HepG2 (cell line): Measurements from ENCODE around the gene CUTC. TPM values are rescaled to one million over a fixed set of nuclear protein-coding genes. Genes with fewer than 3 reads are reported as not detected.
A peak's percentile ranks its signal among the peaks of the same experiment; 100 is the strongest.

Experiments used
- CBX2 ChIP-seq, 2 experiments: fragments of 200-600 bp in 1 of 2; sonication (generic); formaldehyde crosslinking in 1 of 2; IDR thresholded peaks; 2 replicates each; pipeline versions ENCODE4 v1.7.0 to v1.8.1; 2018 to 2022; ENCODE audit warnings: low read depth in 2 of 2, low read length in 1 of 2, mild to moderate bottlenecking in 1 of 2, missing genetic modification reagents in 1 of 2
- ELF3 ChIP-seq: IDR thresholded peaks from 2 replicates; pipeline ENCODE4 v1.6.1; 2016; ENCODE audit warnings: missing genetic modification reagents, missing compliant biosample characterization
- FOXA1 ChIP-seq, 2 experiments: fragments of 450-650 bp in 1 of 2; sonication (generic) in 1 of 2; formaldehyde crosslinking in 1 of 2; IDR thresholded peaks; 2 replicates each; pipeline versions ENCODE4 v1.4.0 to v1.6.1; 2016 to 2020; ENCODE audit warnings: missing genetic modification reagents in 1 of 2
- KDM3A ChIP-seq: IDR thresholded peaks from 2 replicates; pipeline ENCODE4 v1.6.1; 2018; ENCODE audit warnings: low read depth, missing compliant biosample characterization
- MYC ChIP-seq: sonication (generic); formaldehyde crosslinking; IDR thresholded peaks from 2 replicates; pipeline ENCODE4 v1.9.0; 2021; ENCODE audit warnings: missing genetic modification reagents, borderline replicate concordance
- NCOA2 ChIP-seq: sonication (generic); formaldehyde crosslinking; IDR thresholded peaks from 2 replicates; pipeline ENCODE4 v1.8.0; 2022; ENCODE audit warnings: inconsistent platforms
- PITX1 ChIP-seq: sonication (generic); formaldehyde crosslinking; IDR thresholded peaks from 2 replicates; pipeline ENCODE4 v1.5.1; 2020; ENCODE audit warnings: mild to moderate bottlenecking, missing genetic modification reagents
- POGZ ChIP-seq: sonication (generic); formaldehyde crosslinking; IDR thresholded peaks from 2 replicates; pipeline ENCODE4 v1.4.0; 2020; ENCODE audit warnings: mild to moderate bottlenecking, missing genetic modification reagents
- RARA ChIP-seq: IDR thresholded peaks from 2 replicates; pipeline ENCODE4 v1.6.1; 2016; ENCODE audit warnings: missing genetic modification reagents, missing compliant biosample characterization
- ZNF180 ChIP-seq: sonication (generic); formaldehyde crosslinking; IDR thresholded peaks from 2 replicates; pipeline ENCODE4 v1.4.0; 2020; ENCODE audit warnings: low read depth, missing genetic modification reagents, borderline replicate concordance
- ZNF343 ChIP-seq: sonication (generic); formaldehyde crosslinking; IDR thresholded peaks from 2 replicates; pipeline ENCODE4 v1.4.0; 2020; ENCODE audit warnings: mild to moderate bottlenecking, missing genetic modification reagents
- ZNF446 ChIP-seq: sonication (generic); formaldehyde crosslinking; IDR thresholded peaks from 2 replicates; pipeline ENCODE4 v1.5.0; 2020; ENCODE audit warnings: mild to moderate bottlenecking, missing genetic modification reagents
- ZNF557 ChIP-seq: sonication (generic); formaldehyde crosslinking; IDR thresholded peaks from 2 replicates; pipeline ENCODE4 v1.4.0; 2020; ENCODE audit warnings: missing genetic modification reagents
- ZSCAN22 ChIP-seq: sonication (generic); formaldehyde crosslinking; IDR thresholded peaks from 2 replicates; pipeline ENCODE4 v1.4.0; 2020; ENCODE audit warnings: mild to moderate bottlenecking, missing genetic modification reagents
- polyA plus RNA-seq, 8 experiments: library from polyadenylated mRNA; depleted of rRNA in 3 of 8; stranded (reverse) in 7 of 8; unstranded in 1 of 8; fragments of >200 nt; fragmentation: Illumina TruSeq in 4 of 8; extraction: Trizol in 4 of 8; gene quantifications; 2 replicates each; pipeline versions ENCODE4 v1.2.1 to v1.2.3, GENCODE V29; 2011 to 2016; ENCODE audit warnings: low read depth in 4 of 8, missing spikeins in 1 of 8, mixed read lengths in 1 of 8; ENCODE audit not compliant: insufficient read depth in 1 of 8
- total RNA-seq, 5 experiments: library from RNA; depleted of rRNA; stranded (reverse); fragments of >200 nt; fragmentation: Illumina TruSeq; extraction: Trizol; gene quantifications; 2 replicates each; pipeline ENCODE4 v1.2.3, GENCODE V29; 2016; ENCODE audit warnings: low read depth in 1 of 5
- TF ChIP-seq, protein P1 (sequence below): IDR thresholded peaks from 2 replicates; pipeline ENCODE4 v1.6.1; 2018; ENCODE audit warnings: missing genetic modification reagents
- TF ChIP-seq, protein P2 (sequence below): IDR thresholded peaks from 2 replicates; pipeline ENCODE4 v1.6.1; 2016; ENCODE audit warnings: low read depth, missing genetic modification reagents, missing compliant biosample characterization
- TF ChIP-seq, protein P3 (sequence below), 2 experiments: sonication (generic) in 1 of 2; formaldehyde crosslinking in 1 of 2; IDR thresholded peaks; 2 replicates each; pipeline versions ENCODE4 v1.4.0 to v1.6.1; 2018 to 2020; ENCODE audit warnings: missing genetic modification reagents in 2 of 2, borderline replicate concordance in 1 of 2, low read depth in 1 of 2, mild to moderate bottlenecking in 1 of 2, missing biosample characterization in 1 of 2
- TF ChIP-seq, protein P4 (sequence below): IDR thresholded peaks from 2 replicates; pipeline ENCODE4 v1.6.1; 2016; ENCODE audit warnings: missing genetic modification reagents, missing compliant biosample characterization

CUTC gene
- total and polyA plus RNA-seq, 2 of the 13 experiments (the other 11 are each of a cell fraction or from before 2014, with no cell fraction given), result 22.3 to 25.8 TPM

DNA sequence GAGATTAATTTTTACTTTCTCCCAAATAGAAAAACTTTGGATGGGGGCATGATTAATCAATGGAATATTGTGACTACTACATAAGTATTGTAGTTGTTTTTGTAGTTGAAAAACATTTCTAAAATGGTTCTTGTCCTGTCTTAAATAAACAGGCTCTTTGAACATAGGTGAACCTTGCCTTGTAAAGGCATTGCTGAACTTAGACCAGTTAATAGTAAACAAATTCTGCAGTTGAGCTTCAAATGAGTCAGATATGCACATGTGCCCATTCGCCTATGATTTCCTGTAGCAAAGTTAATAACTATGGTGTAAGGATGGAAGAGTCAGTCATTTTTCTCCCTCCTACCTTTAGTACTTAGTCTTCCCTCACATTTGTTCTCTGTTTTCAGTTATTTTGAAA, 22.6 kb downstream of the CUTC start (continued):
- TF ChIP-seq FOXA1 (IDR thresholded peaks at IDR 0.05), result peak; percentile 47; the same call in 1 of the 2 replicates
- peak; percentile 68 for TF ChIP-seq FOXA1 (CRISPR knock-in tag; IDR thresholded peaks at IDR 0.05)
- TF ChIP-seq, protein P1, sequence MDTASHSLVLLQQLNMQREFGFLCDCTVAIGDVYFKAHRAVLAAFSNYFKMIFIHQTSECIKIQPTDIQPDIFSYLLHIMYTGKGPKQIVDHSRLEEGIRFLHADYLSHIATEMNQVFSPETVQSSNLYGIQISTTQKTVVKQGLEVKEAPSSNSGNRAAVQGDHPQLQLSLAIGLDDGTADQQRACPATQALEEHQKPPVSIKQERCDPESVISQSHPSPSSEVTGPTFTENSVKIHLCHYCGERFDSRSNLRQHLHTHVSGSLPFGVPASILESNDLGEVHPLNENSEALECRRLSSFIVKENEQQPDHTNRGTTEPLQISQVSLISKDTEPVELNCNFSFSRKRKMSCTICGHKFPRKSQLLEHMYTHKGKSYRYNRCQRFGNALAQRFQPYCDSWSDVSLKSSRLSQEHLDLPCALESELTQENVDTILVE (CRISPR knock-in tag), result no peak
- no peak for TF ChIP-seq ZNF446 (CRISPR knock-in tag)
- peak; percentile 55 for TF ChIP-seq RARA (CRISPR knock-in tag)
- TF ChIP-seq PITX1 (CRISPR knock-in tag), result 0 out of 2 replicates have a peak, but pooled peaks have one; percentile 41
- peak; percentile 72 for TF ChIP-seq ELF3 (CRISPR knock-in tag)
- no peak for TF ChIP-seq ZNF180 (CRISPR knock-in tag)
- 0 out of 2 replicates have a peak, but pooled peaks have one; percentile 47 for TF ChIP-seq ZNF343 (CRISPR knock-in tag)
- no peak for TF ChIP-seq ZNF557 (CRISPR knock-in tag)
- no peak for TF ChIP-seq KDM3A (CRISPR knock-in tag)
- no peak for TF ChIP-seq CBX2 (IDR thresholded peaks at IDR 0.05; ENCODE audit: low read depth, low read length)
- TF ChIP-seq CBX2 (CRISPR knock-in tag; IDR thresholded peaks at IDR 0.05; ENCODE audit: low read depth), result no peak
- TF ChIP-seq, protein P2, sequence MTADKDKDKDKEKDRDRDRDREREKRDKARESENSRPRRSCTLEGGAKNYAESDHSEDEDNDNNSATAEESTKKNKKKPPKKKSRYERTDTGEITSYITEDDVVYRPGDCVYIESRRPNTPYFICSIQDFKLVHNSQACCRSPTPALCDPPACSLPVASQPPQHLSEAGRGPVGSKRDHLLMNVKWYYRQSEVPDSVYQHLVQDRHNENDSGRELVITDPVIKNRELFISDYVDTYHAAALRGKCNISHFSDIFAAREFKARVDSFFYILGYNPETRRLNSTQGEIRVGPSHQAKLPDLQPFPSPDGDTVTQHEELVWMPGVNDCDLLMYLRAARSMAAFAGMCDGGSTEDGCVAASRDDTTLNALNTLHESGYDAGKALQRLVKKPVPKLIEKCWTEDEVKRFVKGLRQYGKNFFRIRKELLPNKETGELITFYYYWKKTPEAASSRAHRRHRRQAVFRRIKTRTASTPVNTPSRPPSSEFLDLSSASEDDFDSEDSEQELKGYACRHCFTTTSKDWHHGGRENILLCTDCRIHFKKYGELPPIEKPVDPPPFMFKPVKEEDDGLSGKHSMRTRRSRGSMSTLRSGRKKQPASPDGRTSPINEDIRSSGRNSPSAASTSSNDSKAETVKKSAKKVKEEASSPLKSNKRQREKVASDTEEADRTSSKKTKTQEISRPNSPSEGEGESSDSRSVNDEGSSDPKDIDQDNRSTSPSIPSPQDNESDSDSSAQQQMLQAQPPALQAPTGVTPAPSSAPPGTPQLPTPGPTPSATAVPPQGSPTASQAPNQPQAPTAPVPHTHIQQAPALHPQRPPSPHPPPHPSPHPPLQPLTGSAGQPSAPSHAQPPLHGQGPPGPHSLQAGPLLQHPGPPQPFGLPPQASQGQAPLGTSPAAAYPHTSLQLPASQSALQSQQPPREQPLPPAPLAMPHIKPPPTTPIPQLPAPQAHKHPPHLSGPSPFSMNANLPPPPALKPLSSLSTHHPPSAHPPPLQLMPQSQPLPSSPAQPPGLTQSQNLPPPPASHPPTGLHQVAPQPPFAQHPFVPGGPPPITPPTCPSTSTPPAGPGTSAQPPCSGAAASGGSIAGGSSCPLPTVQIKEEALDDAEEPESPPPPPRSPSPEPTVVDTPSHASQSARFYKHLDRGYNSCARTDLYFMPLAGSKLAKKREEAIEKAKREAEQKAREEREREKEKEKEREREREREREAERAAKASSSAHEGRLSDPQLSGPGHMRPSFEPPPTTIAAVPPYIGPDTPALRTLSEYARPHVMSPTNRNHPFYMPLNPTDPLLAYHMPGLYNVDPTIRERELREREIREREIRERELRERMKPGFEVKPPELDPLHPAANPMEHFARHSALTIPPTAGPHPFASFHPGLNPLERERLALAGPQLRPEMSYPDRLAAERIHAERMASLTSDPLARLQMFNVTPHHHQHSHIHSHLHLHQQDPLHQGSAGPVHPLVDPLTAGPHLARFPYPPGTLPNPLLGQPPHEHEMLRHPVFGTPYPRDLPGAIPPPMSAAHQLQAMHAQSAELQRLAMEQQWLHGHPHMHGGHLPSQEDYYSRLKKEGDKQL (CRISPR knock-in tag), result no peak
- peak; percentile 78 for TF ChIP-seq POGZ (CRISPR knock-in tag)
- TF ChIP-seq, protein P3, sequence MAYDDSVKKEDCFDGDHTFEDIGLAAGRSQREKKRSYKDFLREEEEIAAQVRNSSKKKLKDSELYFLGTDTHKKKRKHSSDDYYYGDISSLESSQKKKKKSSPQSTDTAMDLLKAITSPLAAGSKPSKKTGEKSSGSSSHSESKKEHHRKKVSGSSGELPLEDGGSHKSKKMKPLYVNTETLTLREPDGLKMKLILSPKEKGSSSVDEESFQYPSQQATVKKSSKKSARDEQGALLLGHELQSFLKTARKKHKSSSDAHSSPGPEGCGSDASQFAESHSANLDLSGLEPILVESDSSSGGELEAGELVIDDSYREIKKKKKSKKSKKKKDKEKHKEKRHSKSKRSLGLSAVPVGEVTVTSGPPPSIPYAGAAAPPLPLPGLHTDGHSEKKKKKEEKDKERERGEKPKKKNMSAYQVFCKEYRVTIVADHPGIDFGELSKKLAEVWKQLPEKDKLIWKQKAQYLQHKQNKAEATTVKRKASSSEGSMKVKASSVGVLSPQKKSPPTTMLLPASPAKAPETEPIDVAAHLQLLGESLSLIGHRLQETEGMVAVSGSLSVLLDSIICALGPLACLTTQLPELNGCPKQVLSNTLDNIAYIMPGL (CRISPR knock-in tag; IDR thresholded peaks at IDR 0.05; ENCODE audit: borderline replicate concordance in 1 of 2, low read depth in 1 of 2), result peak; percentile 22 to 42; a peak in 1 of 4 replicates
- TF ChIP-seq, protein P4, sequence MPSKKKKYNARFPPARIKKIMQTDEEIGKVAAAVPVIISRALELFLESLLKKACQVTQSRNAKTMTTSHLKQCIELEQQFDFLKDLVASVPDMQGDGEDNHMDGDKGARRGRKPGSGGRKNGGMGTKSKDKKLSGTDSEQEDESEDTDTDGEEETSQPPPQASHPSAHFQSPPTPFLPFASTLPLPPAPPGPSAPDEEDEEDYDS (CRISPR knock-in tag), result no peak
- no peak for TF ChIP-seq MYC (CRISPR knock-in tag)
- no peak for TF ChIP-seq ZSCAN22
- TF ChIP-seq NCOA2, result peak; percentile 66; the same call in 1 of the 2 replicates
